ENCODE measurements around the gene ADRM1.

ADRM1 gene

GRCh38 chr20:62311832-62312661, 9.2 kb downstream of the ADRM1 start:
- no peak for DNase-seq (ENCODE audit: low read depth)

GRCh38 chr20:62312662-62312977, 9.8 kb downstream of the ADRM1 start:
- no peak for DNase-seq (ENCODE audit: low read depth)

- no peak for DNase-seq (ENCODE audit: low read depth)
Observed at GRCh38 chr20:62313021-62313420, 10.2 kb downstream of the ADRM1 start.

GRCh38 chr20:62313460-62314338, 10.9 kb downstream of the ADRM1 start:
- no peak for DNase-seq (ENCODE audit: low read depth)

GRCh38 chr20:62314339-62314638, 11.5 kb downstream of the ADRM1 start:
- no peak for DNase-seq (ENCODE audit: low read depth)

GRCh38 chr20:62314711-62315302, 12.0 kb downstream of the ADRM1 start:
- no peak for DNase-seq (ENCODE audit: low read depth)

- DNase-seq (ENCODE audit: low read depth): no peak
Observed at GRCh38 chr20:62315773-62316172, 13.0 kb downstream of the ADRM1 start.

- DNase-seq (ENCODE audit: low read depth): no peak
Observed at GRCh38 chr20:62316331-62317166, 13.8 kb downstream of the ADRM1 start.

- DNase-seq (ENCODE audit: low read depth): no peak
Observed at GRCh38 chr20:62317167-62317655, 14.4 kb downstream of the ADRM1 start.

- DNase-seq (ENCODE audit: low read depth): no peak
Observed at GRCh38 chr20:62318400-62319345, 15.9 kb downstream of the ADRM1 start.

GRCh38 chr20:62319346-62319909, 16.6 kb downstream of the ADRM1 start:
- no peak for DNase-seq (ENCODE audit: low read depth)

GRCh38 chr20:62320581-62321354, 18.0 kb downstream of the ADRM1 start:
- DNase-seq (ENCODE audit: low read depth): no peak

- DNase-seq (ENCODE audit: low read depth): no peak
Observed at GRCh38 chr20:62321521-62321948, 18.7 kb downstream of the ADRM1 start.

GRCh38 chr20:62321975-62322374, 19.2 kb downstream of the ADRM1 start:
- DNase-seq (ENCODE audit: low read depth): no peak

GRCh38 chr20:62322492-62323041, 19.8 kb downstream of the ADRM1 start:
- DNase-seq (ENCODE audit: low read depth): no peak

GRCh38 chr20:62323146-62323979, 20.6 kb downstream of the ADRM1 start:
- no peak for DNase-seq (ENCODE audit: low read depth)

GRCh38 chr20:62323980-62324906, 21.4 kb downstream of the ADRM1 start:
- no peak for DNase-seq (ENCODE audit: low read depth)

Measured in activated gamma-delta T cell treated with anti-CD3 and anti-CD28 coated beads, Interleukin-2, amount 50 U/mL, for 16 hours (primary cell).